Stimulated activated naive CD8-positive, alpha-beta T cell treated with anti-CD3 and anti-CD28 coated beads, Interleukin-15, Interleukin-2, amounts not matched to agents 100 ng/mL and 50 ng/mL, for 24 hours (primary cell): ENCODE measurements around the gene EIPR1.

ENCODE experiments used
- H3K27ac Mint-ChIP-seq: one replicate; pipeline ENCODE4 v1.8.0; 2021; ENCODE audit warnings: mild to moderate bottlenecking, mixed read lengths
- H3K27me3 Mint-ChIP-seq: one replicate; pipeline ENCODE4 v1.8.0; 2021; ENCODE audit warnings: mixed read lengths
- H3K36me3 Mint-ChIP-seq: one replicate; pipeline ENCODE4 v1.8.0; 2021; ENCODE audit warnings: low read depth, mixed read lengths
- H3K4me1 Mint-ChIP-seq: one replicate; pipeline ENCODE4 v1.8.0; 2021; ENCODE audit warnings: low read depth, mixed read lengths
- H3K4me3 Mint-ChIP-seq: one replicate; pipeline ENCODE4 v1.8.0; 2021; ENCODE audit warnings: mild to moderate bottlenecking, mixed read lengths
- H3K9me3 Mint-ChIP-seq: one replicate; pipeline ENCODE4 v1.8.0; 2021; ENCODE audit warnings: mixed read lengths

EIPR1 gene

DNA sequence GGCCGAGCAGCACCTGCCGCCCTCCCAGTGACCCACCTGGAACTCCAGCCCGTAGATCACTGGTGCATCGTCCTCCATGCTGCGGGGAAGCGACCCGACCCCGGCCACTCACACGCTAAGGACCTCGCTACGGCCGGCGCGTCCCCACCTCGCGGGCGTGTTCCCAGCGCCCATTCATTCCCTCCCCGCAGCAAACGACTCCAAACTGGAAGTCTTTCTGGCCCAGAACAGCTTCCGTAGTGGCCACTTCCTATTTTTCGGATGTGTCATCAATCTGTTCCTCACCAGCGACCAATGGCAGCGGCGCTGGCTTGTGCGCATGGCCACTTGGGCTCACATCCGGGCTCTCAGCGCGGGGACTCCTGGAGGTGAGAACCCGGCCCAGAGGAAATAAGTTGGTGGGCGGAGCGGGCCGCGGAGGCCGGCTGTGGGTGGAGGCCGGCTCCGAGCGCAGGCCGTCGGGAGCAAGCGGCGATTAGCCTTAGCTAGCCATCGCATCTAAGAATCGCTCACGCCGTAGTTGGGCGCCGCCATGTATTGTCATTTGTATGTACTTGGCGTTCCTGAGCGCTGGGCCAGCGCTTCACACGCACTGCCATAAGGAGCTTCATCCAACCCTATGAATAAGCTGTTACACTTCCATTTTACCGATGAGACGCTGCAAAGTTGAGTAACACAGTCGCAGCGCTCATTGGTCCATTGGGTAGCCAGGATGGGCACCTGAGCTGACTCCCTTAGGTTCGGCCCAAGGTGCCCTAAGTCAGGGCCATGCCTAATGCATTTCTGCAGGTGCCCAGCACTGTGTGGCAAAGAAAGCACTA, at the start of gene EIPR1:
EIPR1 (minus strand) TSS at position 207 of the 821 bp plus-strand sequence; CDS start at position 78, 129 bp downstream.
- Mint-ChIP-seq H3K9me3 (no peaks in the 10 kb centered on the region), H3K36me3 (peaks cover 18% of the 10 kb centered on the region)

GRCh38 chr2:3427272-3427671, 49.7 kb upstream of the EIPR1 start:
- Mint-ChIP-seq H3K36me3 (peaks cover 68% of the 10 kb centered on the region), H3K27me3 (no peaks in the 10 kb centered on the region), H3K4me1 (peaks cover 19% of the 10 kb centered on the region), H3K9me3 (no peaks in the 10 kb centered on the region), H3K27ac (peak overlapping the region; percentile 52), H3K4me3 (no peak overlapping the region)

More for the DNA sequence above, at the start of gene EIPR1:
- Mint-ChIP-seq H3K4me3 (peak within 1 kb of the TSS; percentile 98), H3K27me3 (no peaks in the 10 kb centered on the region), H3K4me1 (peaks cover 40% of the 10 kb centered on the region), H3K27ac (peak within 1 kb of the TSS; percentile 96)

GRCh38 chr2:3426615-3427014, 49.0 kb upstream of the EIPR1 start:
- Mint-ChIP-seq H3K9me3 (no peaks in the 10 kb centered on the region), H3K36me3 (peaks cover 61% of the 10 kb centered on the region), H3K27ac (no peak overlapping the region)

GRCh38 chr2:3424171-3424795, 46.7 kb upstream of the EIPR1 start:
- no peaks in the 10 kb centered on the region for H3K27me3 Mint-ChIP-seq

More at GRCh38 chr2:3426615-3427014, 49.0 kb upstream of the EIPR1 start:
- no peaks in the 10 kb centered on the region for H3K27me3 Mint-ChIP-seq
- no peak overlapping the region for H3K4me3 Mint-ChIP-seq
- H3K4me1 Mint-ChIP-seq = peaks cover 19% of the 10 kb centered on the region

DNA sequence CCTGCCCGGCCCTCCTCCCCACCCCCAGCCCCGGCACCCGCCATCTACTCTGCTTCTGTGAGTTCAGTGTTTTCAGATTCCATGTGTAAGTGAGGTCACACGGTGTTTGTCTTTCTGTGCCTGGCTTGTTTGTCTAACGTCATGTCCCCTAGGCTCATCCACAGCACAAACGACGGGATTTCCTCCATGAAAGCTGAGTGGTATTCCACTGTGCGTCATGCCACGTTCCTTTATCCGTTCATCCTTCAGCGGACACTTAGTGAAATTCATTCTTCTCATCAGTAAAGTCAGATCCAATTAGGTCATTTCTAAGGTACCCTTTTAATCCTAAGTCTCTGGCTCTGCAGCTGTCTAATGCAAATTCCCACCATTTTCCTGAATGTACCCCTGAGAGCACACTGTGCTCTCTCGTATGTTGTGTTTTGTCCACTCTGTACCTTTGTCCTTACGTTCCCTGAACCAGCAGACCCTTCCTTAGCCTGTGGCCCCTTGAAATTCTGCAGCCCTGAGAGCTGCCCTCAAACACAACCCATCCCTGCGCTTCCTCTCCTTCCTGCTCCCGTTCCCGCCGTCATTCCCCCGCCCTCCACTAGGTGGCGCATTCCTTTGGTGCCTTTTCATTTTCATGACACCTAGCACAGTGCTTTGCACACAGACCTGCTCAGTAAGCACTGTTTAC, 46.0 kb upstream of the EIPR1 start:
- Mint-ChIP-seq H3K36me3 (peaks cover 47% of the 10 kb centered on the region), H3K4me3 (no peak overlapping the region), H3K9me3 (no peaks in the 10 kb centered on the region), H3K27me3 (no peaks in the 10 kb centered on the region), H3K27ac (no peak overlapping the region), H3K4me1 (peaks cover 15% of the 10 kb centered on the region)

More at GRCh38 chr2:3424171-3424795, 46.7 kb upstream of the EIPR1 start:
- H3K4me3 Mint-ChIP-seq = no peak overlapping the region
- no peaks in the 10 kb centered on the region for H3K9me3 Mint-ChIP-seq
- no peak overlapping the region for H3K27ac Mint-ChIP-seq
- H3K36me3 Mint-ChIP-seq = peaks cover 49% of the 10 kb centered on the region
- peaks cover 19% of the 10 kb centered on the region for H3K4me1 Mint-ChIP-seq

DNA sequence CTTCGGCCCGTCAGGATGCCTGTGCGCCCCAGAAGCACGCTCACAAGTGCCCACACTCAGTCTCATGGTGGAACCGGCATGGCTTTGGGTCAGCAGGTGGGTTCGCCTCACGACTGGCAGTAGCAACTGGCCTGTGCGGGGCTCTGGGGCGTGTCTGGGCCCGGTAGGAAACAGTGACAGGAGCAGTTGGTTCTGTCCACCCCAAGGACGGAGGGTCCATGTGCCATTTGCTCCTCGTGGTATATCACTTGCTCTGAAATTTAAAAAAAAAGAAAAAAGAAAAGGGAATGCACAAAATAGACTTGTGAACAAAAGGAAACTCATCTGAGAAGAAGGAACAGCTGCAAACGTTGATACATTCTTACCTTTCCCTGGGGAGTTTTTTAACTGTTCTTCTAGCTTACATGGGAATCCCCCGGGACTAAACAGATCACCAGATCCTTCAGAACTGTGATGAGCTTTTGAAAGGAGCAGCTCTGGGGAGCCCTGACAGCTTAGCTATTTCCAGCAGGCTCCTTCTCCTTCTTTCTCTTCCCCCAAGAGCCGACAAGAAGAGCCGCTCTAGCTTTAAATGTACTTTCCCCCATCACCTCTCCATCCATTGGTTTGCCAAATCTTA, 44.7 kb upstream of the EIPR1 start:
- Mint-ChIP-seq H3K4me3 (no peak overlapping the region), H3K4me1 (peaks cover 6% of the 10 kb centered on the region), H3K27me3 (no peaks in the 10 kb centered on the region), H3K27ac (no peak overlapping the region), H3K9me3 (no peaks in the 10 kb centered on the region), H3K36me3 (peaks cover 42% of the 10 kb centered on the region)

GRCh38 chr2:3421580-3421979, 44.0 kb upstream of the EIPR1 start:
- peaks cover 42% of the 10 kb centered on the region for H3K36me3 Mint-ChIP-seq
- H3K27ac Mint-ChIP-seq = no peak overlapping the region
- no peaks in the 10 kb centered on the region for H3K27me3 Mint-ChIP-seq
- H3K4me1 Mint-ChIP-seq = peaks cover 5% of the 10 kb centered on the region
- H3K4me3 Mint-ChIP-seq = no peak overlapping the region
- no peaks in the 10 kb centered on the region for H3K9me3 Mint-ChIP-seq

GRCh38 chr2:3420769-3421397, 43.3 kb upstream of the EIPR1 start:
- Mint-ChIP-seq H3K27me3 (no peaks in the 10 kb centered on the region), H3K27ac (no peak overlapping the region), H3K9me3 (no peaks in the 10 kb centered on the region), H3K36me3 (peaks cover 41% of the 10 kb centered on the region), H3K4me1 (peaks cover 5% of the 10 kb centered on the region), H3K4me3 (no peak overlapping the region)

DNA sequence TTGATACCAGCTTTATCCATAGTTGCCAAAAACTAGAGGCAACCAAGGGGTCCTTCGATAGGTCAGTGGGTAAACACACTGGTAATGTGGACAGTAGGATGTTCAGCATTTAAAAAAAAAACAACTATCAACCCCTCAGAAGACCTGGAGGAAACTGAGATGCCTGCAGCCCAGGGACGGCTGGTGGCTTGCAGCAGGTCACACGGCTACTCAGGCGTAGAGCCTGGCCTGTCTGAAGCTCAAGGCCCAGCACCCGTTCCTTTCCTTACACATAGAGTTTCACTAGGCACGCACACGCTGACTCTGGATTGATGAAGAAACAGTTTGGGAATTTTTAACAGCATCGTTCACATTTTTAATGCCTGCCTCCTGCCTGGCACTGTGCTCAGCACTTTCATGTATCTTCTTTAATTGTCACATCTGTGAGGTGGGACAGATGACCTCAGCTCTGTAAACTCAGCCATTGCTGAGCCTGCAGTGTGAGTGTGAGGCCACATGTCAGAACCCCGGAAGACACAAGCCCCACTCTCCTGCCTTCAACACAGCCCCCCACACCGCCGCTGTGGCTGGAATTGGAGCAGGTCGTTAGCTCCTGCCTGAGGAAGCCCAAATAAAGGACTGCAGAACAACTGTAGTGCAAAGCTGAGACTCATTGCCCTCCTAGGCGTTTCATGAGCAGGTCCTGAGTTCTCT, 42.6 kb upstream of the EIPR1 start:
- no peak overlapping the region for H3K4me3 Mint-ChIP-seq
- peaks cover 39% of the 10 kb centered on the region for H3K36me3 Mint-ChIP-seq
- H3K4me1 Mint-ChIP-seq = peaks cover 5% of the 10 kb centered on the region
- no peaks in the 10 kb centered on the region for H3K9me3 Mint-ChIP-seq
- H3K27me3 Mint-ChIP-seq = no peaks in the 10 kb centered on the region
- H3K27ac Mint-ChIP-seq = no peak overlapping the region

- H3K4me3 Mint-ChIP-seq = no peak overlapping the region
- no peaks in the 10 kb centered on the region for H3K27me3 Mint-ChIP-seq
- H3K9me3 Mint-ChIP-seq = no peaks in the 10 kb centered on the region
- peaks cover 34% of the 10 kb centered on the region for H3K36me3 Mint-ChIP-seq
- no peak overlapping the region for H3K27ac Mint-ChIP-seq
- peaks cover 3% of the 10 kb centered on the region for H3K4me1 Mint-ChIP-seq
Observed at GRCh38 chr2:3418766-3419404, 41.3 kb upstream of the EIPR1 start.

- Mint-ChIP-seq H3K27ac (no peak overlapping the region), H3K4me1 (peaks cover 5% of the 10 kb centered on the region), H3K9me3 (no peaks in the 10 kb centered on the region), H3K27me3 (no peaks in the 10 kb centered on the region), H3K36me3 (peaks cover 45% of the 10 kb centered on the region), H3K4me3 (no peak overlapping the region)
Observed at GRCh38 chr2:3414133-3414860, 36.7 kb upstream of the EIPR1 start.

DNA sequence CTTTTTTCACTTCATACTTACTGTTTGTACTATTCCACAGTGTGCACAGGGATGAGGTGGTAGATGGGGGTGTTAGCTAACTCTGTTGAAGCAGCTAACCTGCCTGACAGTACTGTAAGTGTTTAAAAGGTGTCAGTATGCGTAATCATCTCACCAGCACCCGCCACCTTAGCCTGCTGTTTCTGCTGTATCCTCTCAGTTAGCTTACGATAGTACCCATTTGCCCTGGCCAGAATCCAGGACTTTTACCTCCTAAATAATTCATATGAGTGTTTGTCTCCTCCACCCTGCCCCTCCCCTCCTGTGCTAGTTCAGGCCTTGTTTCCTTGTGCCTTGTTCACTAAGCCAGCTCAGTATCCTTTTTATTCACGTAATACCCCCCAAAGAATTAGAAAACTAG, 36.1 kb upstream of the EIPR1 start:
- no peaks in the 10 kb centered on the region for H3K27me3 Mint-ChIP-seq
- peaks cover 5% of the 10 kb centered on the region for H3K4me1 Mint-ChIP-seq
- peaks cover 44% of the 10 kb centered on the region for H3K36me3 Mint-ChIP-seq
- H3K4me3 Mint-ChIP-seq = no peak overlapping the region
- H3K27ac Mint-ChIP-seq = no peak overlapping the region
- no peaks in the 10 kb centered on the region for H3K9me3 Mint-ChIP-seq

GRCh38 chr2:3411103-3411502, 33.5 kb upstream of the EIPR1 start:
- Mint-ChIP-seq H3K4me1 (peaks cover 5% of the 10 kb centered on the region), H3K27ac (no peak overlapping the region), H3K27me3 (no peaks in the 10 kb centered on the region), H3K4me3 (no peak overlapping the region), H3K9me3 (no peaks in the 10 kb centered on the region), H3K36me3 (peaks cover 44% of the 10 kb centered on the region)
